ENCODE measurements around the gene CHN2.

CHN2 gene

GRCh38 chr7:29435167-29435566, 240.6 kb downstream of the CHN2 start:
- no peak for TF ChIP-seq POLR2A (IDR thresholded peaks at IDR 0.05; ENCODE audit: low read depth, low read length)
- TF ChIP-seq POLR2AphosphoS5 (IDR thresholded peaks at IDR 0.05; ENCODE audit: low read depth, low read length): no peak
- no peak for TF ChIP-seq TAF1 (IDR thresholded peaks at IDR 0.05; ENCODE audit: borderline replicate concordance, low read depth, low read length)
- no peak for FAIRE-seq
- no peak for DNase-seq (ENCODE audit: insufficient read length)

GRCh38 chr7:29435902-29436301, 241.3 kb downstream of the CHN2 start:
- DNase-seq (ENCODE audit: insufficient read length) (no peak), FAIRE-seq (no peak)
- TF ChIP-seq POLR2AphosphoS5 (IDR thresholded peaks at IDR 0.05; ENCODE audit: low read depth, low read length) (no peak), TAF1 (IDR thresholded peaks at IDR 0.05; ENCODE audit: borderline replicate concordance, low read depth, low read length) (no peak), POLR2A (IDR thresholded peaks at IDR 0.05; ENCODE audit: low read depth, low read length) (no peak)

- no peak for TF ChIP-seq TAF1 (IDR thresholded peaks at IDR 0.05; ENCODE audit: borderline replicate concordance, low read depth, low read length)
- no peak for TF ChIP-seq POLR2A (IDR thresholded peaks at IDR 0.05; ENCODE audit: low read depth, low read length)
- TF ChIP-seq POLR2AphosphoS5 (IDR thresholded peaks at IDR 0.05; ENCODE audit: low read depth, low read length): no peak
- no peak for FAIRE-seq
- no peak for DNase-seq (ENCODE audit: insufficient read length)
Observed at GRCh38 chr7:29442146-29442545, 247.6 kb downstream of the CHN2 start.

- DNase-seq (ENCODE audit: insufficient read length) (no peak), FAIRE-seq (no peak)
- no peak for TF ChIP-seq TAF1 (IDR thresholded peaks at IDR 0.05; ENCODE audit: borderline replicate concordance, low read depth, low read length)
- no peak for TF ChIP-seq POLR2AphosphoS5 (IDR thresholded peaks at IDR 0.05; ENCODE audit: low read depth, low read length)
- no peak for TF ChIP-seq POLR2A (IDR thresholded peaks at IDR 0.05; ENCODE audit: low read depth, low read length)
Observed at GRCh38 chr7:29443552-29443951, 249.0 kb downstream of the CHN2 start.

- FAIRE-seq (no peak), DNase-seq (ENCODE audit: insufficient read length) (no peak)
- TF ChIP-seq POLR2AphosphoS5 (IDR thresholded peaks at IDR 0.05; ENCODE audit: low read depth, low read length) (no peak), TAF1 (IDR thresholded peaks at IDR 0.05; ENCODE audit: borderline replicate concordance, low read depth, low read length) (no peak), POLR2A (IDR thresholded peaks at IDR 0.05; ENCODE audit: low read depth, low read length) (no peak)
Observed at GRCh38 chr7:29444267-29444666, 249.7 kb downstream of the CHN2 start.

DNA sequence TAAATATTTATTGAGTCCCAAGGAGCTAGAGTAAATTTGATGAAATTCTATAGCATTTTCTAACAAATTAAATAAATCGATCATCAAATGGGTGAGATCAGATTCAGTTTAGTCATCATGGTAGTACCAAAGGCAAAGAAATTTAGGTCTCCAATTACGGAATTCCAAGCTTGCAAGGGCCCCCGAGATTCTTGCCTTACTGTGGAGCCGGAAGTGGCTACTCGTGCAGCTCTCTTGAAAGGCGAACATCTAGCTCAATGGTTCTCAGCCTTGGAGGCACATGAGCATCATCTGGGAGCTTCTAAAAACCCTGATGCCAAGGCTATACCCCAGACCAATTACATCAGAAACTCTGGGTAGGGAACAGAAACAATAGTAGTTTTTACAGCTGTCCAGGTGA, 251.2 kb downstream of the CHN2 start:
- FAIRE-seq (no peak), DNase-seq (ENCODE audit: insufficient read length) (no peak)
- TF ChIP-seq TAF1 (IDR thresholded peaks at IDR 0.05; ENCODE audit: borderline replicate concordance, low read depth, low read length): no peak

GRCh38 chr7:29447828-29448227, 253.3 kb downstream of the CHN2 start:
- no peak for DNase-seq (ENCODE audit: insufficient read length)
- TF ChIP-seq POLR2A (IDR thresholded peaks at IDR 0.05; ENCODE audit: low read depth, low read length) (no peak), POLR2AphosphoS5 (IDR thresholded peaks at IDR 0.05; ENCODE audit: low read depth, low read length) (no peak), TAF1 (IDR thresholded peaks at IDR 0.05; ENCODE audit: borderline replicate concordance, low read depth, low read length) (no peak)
- no peak for FAIRE-seq

- no peak for TF ChIP-seq POLR2A (IDR thresholded peaks at IDR 0.05; ENCODE audit: low read depth, low read length)
- TF ChIP-seq POLR2AphosphoS5 (IDR thresholded peaks at IDR 0.05; ENCODE audit: low read depth, low read length): no peak
- no peak for TF ChIP-seq TAF1 (IDR thresholded peaks at IDR 0.05; ENCODE audit: borderline replicate concordance, low read depth, low read length)
- no peak for FAIRE-seq
- DNase-seq (ENCODE audit: insufficient read length): no peak
Observed at GRCh38 chr7:29449569-29450260, 255.1 kb downstream of the CHN2 start.

GRCh38 chr7:29453021-29453420, 258.4 kb downstream of the CHN2 start:
- FAIRE-seq (no peak), DNase-seq (ENCODE audit: insufficient read length) (no peak)
- TF ChIP-seq POLR2AphosphoS5 (IDR thresholded peaks at IDR 0.05; ENCODE audit: low read depth, low read length) (no peak), POLR2A (IDR thresholded peaks at IDR 0.05; ENCODE audit: low read depth, low read length) (no peak), TAF1 (IDR thresholded peaks at IDR 0.05; ENCODE audit: borderline replicate concordance, low read depth, low read length) (no peak)

- TF ChIP-seq POLR2AphosphoS5 (IDR thresholded peaks at IDR 0.05; ENCODE audit: low read depth, low read length): no peak
- no peak for TF ChIP-seq TAF1 (IDR thresholded peaks at IDR 0.05; ENCODE audit: borderline replicate concordance, low read depth, low read length)
- TF ChIP-seq POLR2A (IDR thresholded peaks at IDR 0.05; ENCODE audit: low read depth, low read length): no peak
- FAIRE-seq: no peak
Observed at GRCh38 chr7:29454464-29454863, 259.9 kb downstream of the CHN2 start.

DNA sequence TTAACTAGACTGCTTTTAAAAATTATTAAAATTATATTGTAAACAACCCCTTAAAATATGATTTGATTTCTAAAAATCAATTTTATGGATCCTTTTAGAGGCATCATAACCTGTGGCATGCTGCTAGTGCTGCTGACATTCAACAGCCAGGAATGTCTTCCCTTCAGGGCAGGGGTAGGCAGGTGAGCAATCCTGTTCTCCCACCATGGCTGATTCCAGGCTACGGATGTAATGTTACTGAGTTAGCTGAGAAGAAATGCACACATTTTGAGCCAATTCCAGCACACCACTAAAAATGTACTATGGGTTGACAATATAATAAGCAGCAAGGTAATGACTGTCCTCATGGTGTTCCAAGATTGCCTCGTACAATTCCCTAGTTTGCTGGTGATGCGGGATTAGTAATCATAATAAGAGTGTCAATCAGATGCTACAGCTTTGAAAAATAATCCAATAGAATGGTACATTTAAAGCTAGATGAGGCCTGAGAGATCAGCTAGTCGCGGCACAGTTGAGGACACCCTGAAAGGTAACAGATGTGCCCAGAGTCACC, 260.4 kb downstream of the CHN2 start:
- FAIRE-seq (no peak), DNase-seq (ENCODE audit: insufficient read length) (no peak)
- TF ChIP-seq POLR2A (IDR thresholded peaks at IDR 0.05; ENCODE audit: low read depth, low read length) (no peak), POLR2AphosphoS5 (IDR thresholded peaks at IDR 0.05; ENCODE audit: low read depth, low read length) (no peak), TAF1 (IDR thresholded peaks at IDR 0.05; ENCODE audit: borderline replicate concordance, low read depth, low read length) (no peak)

More at GRCh38 chr7:29454464-29454863, 259.9 kb downstream of the CHN2 start:
- DNase-seq (ENCODE audit: insufficient read length): no peak

DNA sequence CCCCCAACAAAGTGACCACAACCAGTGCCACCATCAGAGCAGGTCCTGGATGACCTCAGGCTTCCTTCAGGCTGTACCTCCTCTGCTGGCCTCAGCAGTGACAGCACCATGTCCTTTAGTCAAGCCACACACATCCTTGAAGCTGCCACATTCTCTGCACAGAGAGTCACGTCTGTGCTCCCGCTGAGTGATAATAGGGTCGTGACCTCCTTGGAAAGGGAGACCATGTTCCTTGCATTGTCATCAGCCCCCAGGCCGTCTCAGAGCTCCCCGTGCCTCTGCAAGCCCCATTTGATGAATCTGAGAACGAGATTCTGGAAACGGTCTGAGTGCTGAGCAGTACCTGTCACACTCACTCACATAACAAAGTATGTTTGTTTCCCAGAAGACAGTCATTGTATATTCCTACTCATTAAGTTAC, 262.6 kb downstream of the CHN2 start:
- no peak for DNase-seq (ENCODE audit: insufficient read length)
- TF ChIP-seq TAF1 (IDR thresholded peaks at IDR 0.05; ENCODE audit: borderline replicate concordance, low read depth, low read length) (no peak), POLR2A (IDR thresholded peaks at IDR 0.05; ENCODE audit: low read depth, low read length) (no peak), POLR2AphosphoS5 (IDR thresholded peaks at IDR 0.05; ENCODE audit: low read depth, low read length) (no peak)
- no peak for FAIRE-seq

Data from GM12892 (cell line).